Inflammatory macrophage (primary cell): ENCODE data around the gene SCGB1D1.

ENCODE experiments used
- DNase-seq, 2 donors: peaks; one replicate each; pipeline ENCODE4 v3.0.0-alpha.2; 2020 to 2022
- total RNA-seq, 18 experiments: gene quantifications; one replicate each; lab custom pipeline; 2026; ENCODE audit warnings: mixed read lengths in 6 of 18, inconsistent platforms in 2 of 18; lab: John Stamatoyannopoulos, UW

The SCGB1D1 gene
- 0 reads per million in 18 experiments for total RNA-seq

GRCh38 chr11:62190011-62190410, at the start of gene SCGB1D1:
TSS of gene SCGB1D1 (plus strand) at chr11:62190216. CDS start at chr11:62190285, 69 bp downstream.
- DNase-seq = no peak

GRCh38 chr11:62140304-62141110, 49.5 kb upstream of the SCGB1D1 start:
- no peak for DNase-seq

- no peak for DNase-seq
Observed at GRCh38 chr11:62141111-62142042, 48.6 kb upstream of the SCGB1D1 start.

GRCh38 chr11:62142043-62142375, 48.0 kb upstream of the SCGB1D1 start:
- DNase-seq = no peak

GRCh38 chr11:62142921-62143320, 47.1 kb upstream of the SCGB1D1 start:
- DNase-seq = no peak

GRCh38 chr11:62143727-62144126, 46.3 kb upstream of the SCGB1D1 start:
- DNase-seq = no peak

- no peak for DNase-seq
Observed at GRCh38 chr11:62144641-62145255, 45.3 kb upstream of the SCGB1D1 start.

- DNase-seq = no peak
Observed at GRCh38 chr11:62145261-62145871, 44.6 kb upstream of the SCGB1D1 start.

GRCh38 chr11:62146476-62147200, 43.4 kb upstream of the SCGB1D1 start:
- no peak for DNase-seq

GRCh38 chr11:62147545-62147944, 42.5 kb upstream of the SCGB1D1 start:
- no peak for DNase-seq

- DNase-seq = no peak
Observed at GRCh38 chr11:62148271-62148980, 41.6 kb upstream of the SCGB1D1 start.

GRCh38 chr11:62149986-62150886, 39.8 kb upstream of the SCGB1D1 start:
- no peak for DNase-seq

GRCh38 chr11:62150887-62151736, 38.9 kb upstream of the SCGB1D1 start:
- DNase-seq = no peak

GRCh38 chr11:62151737-62152102, 38.3 kb upstream of the SCGB1D1 start:
- DNase-seq = no peak

GRCh38 chr11:62152245-62153086, 37.5 kb upstream of the SCGB1D1 start:
- no peak for DNase-seq

GRCh38 chr11:62153087-62153395, 37.0 kb upstream of the SCGB1D1 start:
- DNase-seq = peak in 1 of 2 donors; percentile 38

- DNase-seq = no peak
Observed at GRCh38 chr11:62153617-62154016, 36.4 kb upstream of the SCGB1D1 start.

GRCh38 chr11:62157603-62158002, 32.4 kb upstream of the SCGB1D1 start:
- no peak for DNase-seq

- no peak for DNase-seq
Observed at GRCh38 chr11:62166371-62166770, 23.6 kb upstream of the SCGB1D1 start.
